NAMALWA (cell line): Measurements from ENCODE around the gene ZER1.
"Not testable (repeated sequence)": the region's sequence is repeated elsewhere in the genome, so short reads cannot be mapped to it uniquely, and the experiment has no call there.

ENCODE experiments used
- DNase-seq: peaks from one replicate; pipeline ENCODE4 v3.0.0-alpha.2; 2015; ENCODE audit warnings: low spot score

ZER1 gene

GRCh38 chr9:128715436-128715750, 56.3 kb downstream of the ZER1 start:
- no peak for DNase-seq

DNA sequence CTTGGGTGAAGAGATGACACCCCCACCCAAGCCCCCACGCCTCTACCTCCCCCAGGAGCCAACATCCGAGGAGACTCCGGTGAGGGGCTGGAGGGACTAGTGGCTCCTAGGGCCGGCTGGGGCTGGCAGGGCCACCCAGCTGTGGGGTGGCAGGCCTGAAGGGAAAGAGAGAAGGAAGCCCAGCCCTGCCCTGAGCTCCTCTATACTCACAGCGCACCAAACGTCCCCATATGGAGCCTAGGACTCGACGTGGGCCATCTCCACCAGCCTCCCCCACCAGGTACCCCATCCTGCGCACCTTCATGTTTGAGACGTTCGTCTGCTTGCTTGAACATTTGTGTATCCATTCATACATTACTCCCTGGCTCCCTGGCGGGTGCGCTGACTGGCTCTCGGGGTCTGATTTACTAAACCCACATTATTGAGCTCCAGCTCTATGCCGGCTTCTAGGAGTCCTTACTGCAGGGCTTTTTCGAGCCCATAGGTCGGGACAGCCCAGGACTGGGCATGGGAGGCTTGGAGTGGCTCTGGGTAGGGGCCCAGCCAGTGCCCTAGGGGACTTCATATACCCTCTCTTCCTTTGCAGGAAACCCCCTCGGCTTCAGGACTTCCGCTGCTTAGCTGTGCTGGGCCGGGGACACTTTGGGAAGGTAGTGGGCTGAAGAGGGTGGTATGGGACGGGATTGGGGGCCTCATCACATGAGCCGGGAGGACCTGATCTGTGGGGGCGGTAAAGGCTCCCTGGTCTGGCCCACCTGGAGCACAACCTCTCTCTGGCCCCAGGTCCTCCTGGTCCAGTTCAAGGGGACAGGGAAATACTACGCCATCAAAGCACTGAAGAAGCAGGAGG, 56.9 kb downstream of the ZER1 start:
- DNase-seq, result no peak

- DNase-seq, result no peak
Measured at GRCh38 chr9:128713941-128714573, 57.7 kb downstream of the ZER1 start.

GRCh38 chr9:128713411-128713780, 58.3 kb downstream of the ZER1 start:
- DNase-seq, result no peak

GRCh38 chr9:128712451-128713410, 59.0 kb downstream of the ZER1 start:
- no peak for DNase-seq

- DNase-seq, result no peak
Measured at GRCh38 chr9:128707446-128707845, 64.3 kb downstream of the ZER1 start.

GRCh38 chr9:128706671-128707381, 64.9 kb downstream of the ZER1 start:
- DNase-seq, result no peak

GRCh38 chr9:128706045-128706444, 65.7 kb downstream of the ZER1 start:
- DNase-seq, result no peak

- no peak for DNase-seq
Measured at GRCh38 chr9:128705051-128705965, 66.4 kb downstream of the ZER1 start.

GRCh38 chr9:128704356-128704670, 67.4 kb downstream of the ZER1 start:
- DNase-seq, result no peak

DNA sequence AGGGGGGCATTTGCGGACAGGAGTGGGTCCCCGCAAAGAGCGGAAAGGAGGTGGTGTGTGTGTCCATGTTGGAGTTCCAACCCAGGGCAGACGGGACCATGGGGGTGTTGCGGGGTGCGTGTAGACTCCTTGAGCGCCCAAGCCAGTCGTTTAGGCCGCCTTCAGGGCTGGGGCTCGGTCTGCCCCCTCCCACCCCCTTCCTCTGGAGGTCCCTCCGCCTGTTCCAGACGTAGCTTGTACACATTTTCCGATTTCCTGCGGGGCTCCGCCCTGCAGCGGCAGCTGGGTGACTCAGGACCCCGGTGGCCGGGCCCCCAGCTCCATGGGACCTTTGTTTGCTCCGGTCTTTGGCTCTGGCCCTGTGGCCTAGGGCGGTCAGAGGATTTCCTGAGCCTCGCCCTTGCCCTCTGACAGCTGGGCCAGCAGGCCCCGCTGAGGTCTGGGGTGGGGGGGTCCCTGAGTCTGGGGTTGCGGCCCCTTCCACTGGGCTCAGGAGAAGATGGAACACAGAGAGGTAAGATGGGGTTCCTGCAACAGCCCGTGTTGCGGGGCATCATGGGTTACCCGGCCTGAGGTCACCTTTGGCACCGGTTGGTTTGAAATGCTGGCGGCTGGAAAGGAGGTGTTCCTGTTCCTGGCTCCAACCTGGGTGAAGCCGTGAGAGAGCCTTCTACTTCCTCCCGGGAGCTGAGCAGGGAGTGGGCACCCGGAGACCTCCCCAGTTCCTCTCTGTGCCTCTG, 67.9 kb downstream of the ZER1 start:
- DNase-seq, result no peak

DNA sequence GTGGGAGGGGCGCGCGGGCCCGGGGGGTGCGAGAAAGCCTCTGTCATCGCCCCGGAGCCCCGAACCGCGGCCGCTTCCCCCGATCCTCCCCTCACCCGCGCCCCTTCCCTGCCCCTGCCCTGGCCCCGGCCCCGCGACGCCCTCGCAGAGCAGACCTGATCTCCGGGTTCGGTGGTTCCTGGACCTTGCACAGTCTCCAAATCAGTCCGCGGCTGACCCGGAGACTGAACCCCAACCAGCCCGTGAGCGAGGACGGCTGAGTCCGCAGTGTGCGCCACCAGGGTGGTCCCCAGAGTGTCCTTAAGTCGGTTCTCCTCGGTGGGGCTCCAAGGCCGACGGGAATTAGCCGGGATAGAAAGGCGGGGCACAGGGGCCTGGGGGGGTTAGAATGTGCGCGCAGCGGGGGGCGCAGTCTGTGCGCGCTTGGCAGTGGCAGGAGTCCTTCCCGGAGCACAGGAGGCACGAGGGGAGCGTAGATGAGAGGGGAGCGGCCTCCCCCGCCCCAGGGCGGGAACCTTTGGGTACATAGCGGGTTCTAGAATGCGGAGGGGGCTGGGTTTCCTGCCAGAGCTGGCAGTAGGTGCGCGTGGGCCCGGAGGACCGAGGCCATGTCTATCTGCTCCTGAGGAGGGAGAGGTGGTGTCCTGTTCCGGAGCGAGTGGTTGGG, 68.6 kb downstream of the ZER1 start:
- no peak for DNase-seq

GRCh38 chr9:128702445-128702948, 69.2 kb downstream of the ZER1 start, which contains the start of gene PKN3:
Gene PKN3, plus strand, starts transcription at chr9:128702503. Its CDS starts 413 bp downstream, at chr9:128702916.
- peak; percentile 77 for DNase-seq

DNA sequence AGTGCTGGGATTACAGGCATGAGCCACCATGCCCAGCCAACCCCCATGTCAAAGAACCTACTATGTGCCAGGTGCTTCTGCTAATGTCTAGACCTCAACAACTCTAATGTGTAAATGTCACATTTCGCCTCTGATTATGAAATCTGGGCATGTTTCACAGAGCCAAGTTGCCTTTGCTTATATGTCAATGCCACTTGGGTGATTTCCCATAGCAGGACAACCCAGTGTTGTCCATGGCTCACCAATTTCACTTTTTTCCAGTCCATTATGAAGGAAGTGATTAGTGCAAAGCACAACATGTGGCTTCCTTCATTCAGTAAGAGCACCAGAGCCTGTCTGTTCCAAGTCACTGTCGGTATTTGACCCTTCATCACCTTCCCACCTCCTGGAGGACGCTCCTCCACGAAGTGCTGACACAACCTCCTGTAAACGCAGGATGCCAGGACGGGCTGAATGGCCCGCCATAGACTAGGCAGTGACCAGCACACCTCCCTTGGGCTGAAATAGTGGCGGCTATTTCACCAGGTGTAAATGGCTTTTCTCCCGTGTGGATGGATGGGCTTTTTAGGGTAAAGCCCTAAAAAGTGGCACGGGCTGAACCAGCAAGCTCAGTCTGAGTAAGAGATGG, 70.4 kb downstream of the ZER1 start:
- DNase-seq, result no peak

DNA sequence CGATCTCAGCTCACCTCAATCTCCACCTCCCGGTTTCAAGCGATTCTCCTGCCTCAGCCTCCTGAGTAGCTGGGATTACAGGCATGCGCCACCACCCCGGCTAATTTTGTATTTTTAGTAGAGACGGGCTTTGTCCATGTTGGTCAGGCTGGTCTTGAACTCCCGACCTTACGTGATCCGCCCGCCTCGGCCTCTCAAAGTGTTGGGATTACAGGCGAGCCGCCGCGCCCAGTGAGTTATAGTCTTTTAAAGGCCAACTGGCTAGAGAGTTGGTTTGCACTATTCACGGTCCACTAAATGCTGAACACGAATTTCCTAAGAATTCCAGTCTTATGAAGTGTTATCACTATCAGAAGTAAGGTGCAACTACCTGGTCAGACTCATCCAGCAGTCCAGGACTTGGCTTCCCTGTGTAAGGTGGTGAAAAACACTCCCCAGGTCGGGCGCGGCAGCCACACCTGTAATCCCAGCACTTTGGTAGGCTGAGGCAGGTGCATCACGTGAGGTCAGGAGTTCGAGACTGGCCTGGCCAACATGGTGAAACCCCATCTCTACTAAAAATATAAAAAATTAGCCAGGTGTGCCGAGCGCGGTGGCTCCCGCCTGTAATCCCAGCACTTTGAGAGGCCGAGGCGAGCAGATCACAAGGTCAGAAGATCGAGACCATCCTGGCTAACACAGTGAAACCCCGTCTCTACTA, 72.5 kb downstream of the ZER1 start:
- DNase-seq, result not testable (repeated sequence)

- no peak for DNase-seq
Measured at GRCh38 chr9:128696923-128697707, 74.6 kb downstream of the ZER1 start.

GRCh38 chr9:128694344-128694743, 77.4 kb downstream of the ZER1 start:
- DNase-seq, result no peak

- DNase-seq, result not testable (repeated sequence)
Measured at GRCh38 chr9:128693738-128694137, 78.0 kb downstream of the ZER1 start.
